VCaP (cell line): ENCODE results near the gene DNAJC4.

Experiments used
- H3K27ac ChIP-seq: fragments of 450-650 bp; 2 replicates; pipeline ENCODE4 v1.5.1; 2017
- TF ChIP-seq, protein P1 (sequence below): fragments of 450-650 bp; conservative IDR thresholded peaks from 2 replicates; pipeline ENCODE4 v1.5.1; 2017; ENCODE audit warnings: mild to moderate bottlenecking, moderate library complexity

Gene DNAJC4

DNA sequence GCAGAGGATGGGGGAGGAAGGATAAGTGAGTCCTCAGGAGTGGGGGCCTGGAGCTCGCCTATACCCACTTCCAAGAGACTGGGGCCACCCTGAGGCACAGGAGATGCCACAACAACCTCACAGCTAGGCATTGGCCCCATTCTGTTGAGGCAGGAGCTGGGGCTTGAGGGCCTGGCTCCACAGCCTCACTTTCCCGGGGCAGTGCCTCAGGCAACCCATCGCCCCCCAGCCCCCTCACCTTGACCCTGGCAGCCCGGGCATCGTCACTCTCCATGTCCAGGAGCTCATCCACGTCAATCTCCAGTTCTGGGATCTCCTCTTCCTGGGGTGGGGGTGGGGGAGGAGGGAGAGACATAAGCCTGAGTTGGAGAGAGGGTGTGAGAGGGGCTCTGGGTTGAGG lies 14.6 kb downstream of the DNAJC4 start:
- H3K27ac ChIP-seq = peak overlapping the region; percentile 95
- TF ChIP-seq, protein P1, sequence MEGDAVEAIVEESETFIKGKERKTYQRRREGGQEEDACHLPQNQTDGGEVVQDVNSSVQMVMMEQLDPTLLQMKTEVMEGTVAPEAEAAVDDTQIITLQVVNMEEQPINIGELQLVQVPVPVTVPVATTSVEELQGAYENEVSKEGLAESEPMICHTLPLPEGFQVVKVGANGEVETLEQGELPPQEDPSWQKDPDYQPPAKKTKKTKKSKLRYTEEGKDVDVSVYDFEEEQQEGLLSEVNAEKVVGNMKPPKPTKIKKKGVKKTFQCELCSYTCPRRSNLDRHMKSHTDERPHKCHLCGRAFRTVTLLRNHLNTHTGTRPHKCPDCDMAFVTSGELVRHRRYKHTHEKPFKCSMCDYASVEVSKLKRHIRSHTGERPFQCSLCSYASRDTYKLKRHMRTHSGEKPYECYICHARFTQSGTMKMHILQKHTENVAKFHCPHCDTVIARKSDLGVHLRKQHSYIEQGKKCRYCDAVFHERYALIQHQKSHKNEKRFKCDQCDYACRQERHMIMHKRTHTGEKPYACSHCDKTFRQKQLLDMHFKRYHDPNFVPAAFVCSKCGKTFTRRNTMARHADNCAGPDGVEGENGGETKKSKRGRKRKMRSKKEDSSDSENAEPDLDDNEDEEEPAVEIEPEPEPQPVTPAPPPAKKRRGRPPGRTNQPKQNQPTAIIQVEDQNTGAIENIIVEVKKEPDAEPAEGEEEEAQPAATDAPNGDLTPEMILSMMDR = no peak

DNA sequence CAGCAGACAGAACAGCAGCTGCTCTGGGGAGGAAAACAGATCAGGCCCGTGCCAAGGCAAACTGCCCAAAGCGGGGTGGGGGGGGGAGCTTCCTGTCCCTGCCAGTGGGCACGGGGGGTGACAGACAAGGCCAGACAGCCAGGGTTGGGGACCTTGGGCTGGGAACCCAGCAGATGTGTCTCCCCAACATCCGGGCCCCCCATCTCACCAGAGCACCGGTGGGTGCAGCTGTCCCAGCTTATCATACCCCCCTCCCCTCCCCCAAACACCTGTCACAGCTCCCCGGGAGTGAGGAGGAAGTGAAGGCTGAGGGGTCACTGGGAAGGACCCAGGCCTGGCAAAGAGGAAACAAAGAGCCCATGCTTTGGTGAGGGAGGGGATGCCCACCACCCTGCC lies 15.1 kb downstream of the DNAJC4 start:
- peak overlapping the region; percentile 95 for H3K27ac ChIP-seq
- TF ChIP-seq, protein P1 = no peak

DNA sequence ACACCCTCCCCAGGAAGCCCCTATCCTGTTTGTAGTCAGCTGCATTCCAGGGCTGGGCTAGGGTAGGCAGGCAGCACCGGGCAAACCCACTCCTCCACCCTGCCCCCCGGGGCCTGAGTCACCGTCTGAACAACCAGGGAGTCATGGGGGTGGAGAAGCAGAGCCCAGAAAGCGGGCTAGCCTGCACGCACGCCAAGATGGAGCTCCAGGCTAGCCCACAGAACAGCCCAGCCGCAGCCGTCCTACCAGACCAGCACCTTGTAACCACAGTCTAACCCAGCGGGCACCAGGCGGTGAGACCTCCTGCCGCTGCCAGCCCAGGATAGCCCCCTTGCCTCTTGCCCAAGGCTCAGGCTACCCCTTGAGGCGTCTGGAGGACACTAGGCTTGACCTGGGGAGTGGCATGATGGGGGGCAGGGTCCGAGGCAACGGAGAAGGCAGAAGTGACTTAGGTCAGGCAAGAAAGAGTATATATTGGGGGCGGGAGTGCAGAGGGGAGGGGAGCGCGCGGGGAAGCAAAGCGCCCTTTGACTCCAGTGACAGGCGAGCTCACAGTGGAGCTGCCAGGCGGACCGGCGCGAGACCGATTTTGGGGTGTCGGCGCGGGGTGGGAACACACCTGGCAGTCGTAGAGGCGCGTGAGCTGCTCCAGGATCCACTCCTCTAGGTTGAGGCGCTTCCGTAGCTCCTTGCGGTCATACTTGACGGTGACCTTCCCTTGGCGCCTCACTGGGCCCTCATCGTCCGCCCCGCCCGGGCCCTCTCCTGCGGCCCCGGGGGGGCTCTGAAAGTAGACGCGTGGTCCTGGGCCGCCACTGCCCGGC lies 15.7 kb downstream of the DNAJC4 start:
- TF ChIP-seq, protein P1 = no peak
- peak overlapping the region; percentile 95 for H3K27ac ChIP-seq

DNA sequence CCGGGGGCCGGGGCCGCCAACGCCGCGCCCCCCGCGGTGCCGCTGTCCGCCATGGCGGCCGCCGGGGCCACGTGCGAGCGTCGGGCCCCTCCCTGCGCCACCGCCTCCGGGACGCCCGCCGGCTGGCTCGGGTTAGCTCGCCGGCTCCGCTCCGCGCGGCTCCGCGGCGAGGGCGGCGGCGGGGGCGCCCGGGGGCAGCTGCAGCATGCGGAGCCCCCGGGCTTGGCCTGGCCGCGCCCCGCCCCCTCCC lies 16.2 kb downstream of the DNAJC4 start:
- peak overlapping the region; percentile 95 for H3K27ac ChIP-seq

DNA sequence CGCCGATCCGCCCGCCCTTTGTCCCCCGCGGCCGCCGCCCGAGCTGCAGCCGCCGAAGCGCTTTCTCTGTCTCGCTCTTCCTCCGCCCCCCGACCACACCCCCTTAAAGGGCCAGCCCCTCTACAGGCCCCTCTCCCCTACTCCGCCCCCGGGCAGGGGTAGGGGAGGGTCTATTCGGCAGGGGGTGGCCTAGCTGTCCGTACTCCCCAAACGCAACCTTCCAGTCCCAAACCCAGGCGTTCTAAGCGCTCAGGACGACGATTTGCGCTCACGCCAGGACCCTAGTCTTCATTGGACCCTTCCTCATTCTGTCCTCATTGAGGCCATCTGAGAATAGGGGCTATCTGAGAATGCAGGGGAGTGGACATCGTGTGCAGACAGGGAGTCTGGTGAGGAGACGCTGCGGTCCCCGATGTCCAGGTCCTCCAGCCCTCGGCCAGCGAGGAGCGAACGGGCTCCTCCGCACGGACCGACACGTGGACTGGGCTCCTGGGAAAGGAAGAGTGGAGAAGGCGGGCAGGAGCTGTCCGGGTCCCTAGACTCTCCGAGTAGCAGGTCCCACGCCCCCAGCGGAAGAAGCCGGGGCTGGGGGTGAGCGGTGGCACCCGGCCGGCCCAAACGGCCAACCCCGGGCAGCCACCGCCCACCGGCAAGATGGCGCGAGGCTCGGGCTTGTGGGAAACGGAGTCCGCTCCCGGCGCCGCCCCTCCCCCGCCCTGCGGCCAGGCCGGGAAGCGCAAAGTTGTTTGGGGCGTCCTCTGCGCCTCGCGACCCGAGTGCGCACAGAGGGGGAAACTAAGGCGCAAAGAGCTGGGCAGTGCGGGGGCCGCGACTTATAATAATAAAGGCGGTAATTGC lies 16.8 kb downstream of the DNAJC4 start, which contains the start of gene PPP1R14B:
Gene PPP1R14B, minus strand, starts transcription at position 73 of the 858 bp plus-strand sequence. CDS start 270 bp downstream, outside the sequence.
- TF ChIP-seq, protein P1 = peak; percentile 70
- H3K27ac ChIP-seq = peak within 1 kb of the TSS; percentile 95

DNA sequence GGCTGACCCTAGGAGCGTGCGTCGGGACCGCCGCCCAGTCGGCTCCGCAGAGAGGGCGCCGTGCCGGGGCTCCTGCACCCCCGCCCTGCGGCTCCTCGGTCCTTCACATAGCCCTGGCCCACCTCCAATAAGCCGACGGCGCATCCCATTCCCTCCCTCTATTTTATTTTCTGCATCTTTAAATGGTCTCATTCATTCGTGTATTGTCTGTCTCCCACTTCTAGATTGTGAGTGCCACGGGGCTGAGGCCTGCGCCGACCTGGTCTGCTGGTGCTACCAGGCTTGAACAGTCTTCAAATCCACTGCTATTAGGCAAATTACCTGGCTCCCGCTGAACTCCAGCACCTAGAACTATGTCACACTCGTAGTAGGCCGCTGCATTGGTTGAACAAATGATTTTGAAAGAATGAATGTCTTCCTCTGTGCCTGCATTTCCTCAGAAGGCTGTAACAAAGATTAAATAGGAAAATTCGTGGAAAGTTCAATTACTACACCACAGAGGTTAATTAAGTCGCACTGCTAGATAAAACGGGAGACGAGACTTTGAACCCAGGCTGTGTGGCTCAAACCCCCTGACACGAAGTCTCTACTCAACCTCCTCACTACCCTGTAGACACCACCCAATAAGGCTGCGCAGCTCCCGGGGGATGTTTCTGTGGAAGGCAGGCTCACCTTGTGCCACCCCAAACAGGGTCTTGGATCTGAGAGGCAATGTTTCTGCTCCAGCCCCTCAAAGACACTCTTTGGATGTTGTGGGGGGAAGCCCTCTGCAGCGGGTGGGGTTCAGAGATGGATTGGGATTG lies 17.6 kb downstream of the DNAJC4 start:
- TF ChIP-seq, protein P1 = no peak
- peak overlapping the region; percentile 95 for H3K27ac ChIP-seq

DNA sequence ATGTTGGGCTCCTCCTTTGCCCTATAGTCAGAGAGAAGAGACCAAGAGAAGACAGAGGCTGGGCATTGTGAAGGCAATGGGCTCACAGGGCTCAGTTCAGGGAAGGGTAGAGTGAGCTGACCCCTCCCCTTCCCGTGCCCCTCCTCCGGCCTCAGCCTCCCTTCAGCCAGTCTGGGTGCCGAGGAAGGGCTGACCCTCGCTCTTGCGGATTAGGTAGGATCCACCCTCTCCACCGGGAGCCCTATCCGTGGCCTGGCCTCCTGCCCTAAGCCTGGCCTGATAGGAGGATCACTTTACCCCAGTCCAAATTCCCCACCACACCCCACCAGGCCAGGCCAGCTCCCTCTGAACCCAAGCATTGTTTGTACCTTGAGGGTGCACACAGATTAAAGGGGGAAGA lies 18.2 kb downstream of the DNAJC4 start:
- TF ChIP-seq, protein P1 = no peak
- H3K27ac ChIP-seq = peak overlapping the region; percentile 95; the same call in 1 of the 2 replicates
